HepG2 (cell line): ENCODE results near the gene PPP1R9B. TPM values are rescaled to one million over a fixed set of nuclear protein-coding genes. Genes with fewer than 3 reads are reported as not detected.

ENCODE experiments used
- ATAC-seq: fragments of 200-7000 bp; cut with Tn5 transposase; 3 replicates; pipeline ENCODE4 v1.9.1; 2020; ENCODE audit warnings: mild to moderate bottlenecking, moderate library complexity
- BruUV-seq: library from RNA; stranded (reverse); fragments of 400-500 nt; replicated peaks from 2 replicates; lab custom pipeline; 2021; lab: Mats Ljungman, UMichigan
- CTCF ChIA-PET: fragments of 300-600 bp; formaldehyde crosslinking; extraction: SDS; loops from one replicate; lab custom pipeline; 2021; ENCODE audit warnings: low total read pairs, inconsistent platforms, low intra/inter-chr PET ratio; lab: Yijun Ruan, JAX
- POLR2A ChIA-PET: fragments of 350-600 bp; sonication (Branson Sonifier 250); formaldehyde crosslinking; loops from one replicate; lab custom pipeline; 2020; ENCODE audit warnings: antibody characterized with exemption, inconsistent platforms; lab: Yijun Ruan, JAX
- DNase-seq: peaks from one replicate; pipeline ENCODE4 v3.0.0-alpha.2; 2015; ENCODE audit warnings: low spot score
- FAIRE-seq: peaks from 3 replicates; lab custom pipeline; 2011; peaks lifted over from hg19 to GRCh38; lab: Jason Lieb, UNC
- H2AFZ ChIP-seq: one replicate; pipeline ENCODE4 v1.6.1; 2011; ENCODE audit warnings: low read length, inconsistent platforms
- H3K27ac ChIP-seq: fragments of 300-600 bp; 3 replicates; pipeline ENCODE4 v1.8.0; 2011; ENCODE audit warnings: mixed run types, mild to moderate bottlenecking, mixed read lengths, low read length, inconsistent platforms; ENCODE audit not compliant: insufficient read depth; ENCODE audit errors: extremely low read length
- H3K27me3 ChIP-seq, 2 experiments: fragments of 200-600 bp in 1 of 2; 2 replicates in 1 of 2; 3 replicates in 1 of 2; pipeline versions ENCODE4 v1.6.0 to v1.8.0; 2011; ENCODE audit warnings: low read length in 2 of 2, mild to moderate bottlenecking in 2 of 2, moderate library complexity in 2 of 2, inconsistent platforms in 1 of 2; ENCODE audit not compliant: insufficient read depth in 2 of 2, control insufficient read depth in 1 of 2
- H3K36me3 ChIP-seq, 2 experiments: fragments of 200-600 bp in 1 of 2; replicated peaks in 1 of 2; 2 replicates in 1 of 2; 3 replicates in 1 of 2; pipeline versions ENCODE4 v1.5.1 to v1.8.0; 2011; ENCODE audit warnings: low read length in 2 of 2, inconsistent platforms in 1 of 2; ENCODE audit not compliant: insufficient read depth in 2 of 2, control insufficient read depth in 1 of 2
- H3K4me1 ChIP-seq: 2 replicates; pipeline ENCODE4 v1.5.1; 2012; ENCODE audit warnings: low read length, inconsistent platforms; ENCODE audit not compliant: insufficient read depth
- H3K4me2 ChIP-seq: 2 replicates; pipeline ENCODE4 v1.6.0; 2011; ENCODE audit warnings: low read depth, low read length, inconsistent platforms
- H3K4me3 ChIP-seq, 3 experiments: fragments of 200-600 bp in 1 of 3; sonication (generic), shearing (Covaris generic) in 1 of 3; replicated peaks in 1 of 3; 2 replicates each; pipeline ENCODE4 v1.5.1; 2011 to 2016; ENCODE audit warnings: low read length in 3 of 3, inconsistent platforms in 2 of 3, low read depth in 2 of 3, mild to moderate bottlenecking in 2 of 3, control low read depth in 1 of 3, mixed read lengths in 1 of 3; ENCODE audit not compliant: insufficient read depth in 1 of 3
- H3K79me2 ChIP-seq: one replicate; pipeline ENCODE4 v1.6.1; 2011; ENCODE audit warnings: low read length, inconsistent platforms; ENCODE audit not compliant: insufficient read depth
- H3K9ac ChIP-seq: 2 replicates; pipeline ENCODE4 v1.6.0; 2011; ENCODE audit warnings: mild to moderate bottlenecking, low read depth, low read length, inconsistent platforms; ENCODE audit not compliant: insufficient read depth
- H3K9me3 ChIP-seq: 2 replicates; pipeline ENCODE4 v1.5.1; 2012; ENCODE audit warnings: mild to moderate bottlenecking, low read length
- H4K20me1 ChIP-seq: 2 replicates; pipeline ENCODE4 v1.6.0; 2011; ENCODE audit warnings: inconsistent platforms, mild to moderate bottlenecking, low read length, moderate library complexity; ENCODE audit not compliant: insufficient read depth
- CENPT ChIP-seq: sonication (generic); formaldehyde crosslinking; IDR thresholded peaks from 2 replicates; pipeline ENCODE4 v1.8.0; 2022; ENCODE audit warnings: low read depth, mild to moderate bottlenecking, moderate library complexity, missing genetic modification reagents
- KLF12 ChIP-seq: sonication (generic); formaldehyde crosslinking; IDR thresholded peaks from 2 replicates; pipeline ENCODE4 v1.4.0; 2020; ENCODE audit warnings: missing genetic modification reagents, borderline replicate concordance
- SSRP1 ChIP-seq: IDR thresholded peaks from 2 replicates; pipeline ENCODE4 v1.6.1; 2016; ENCODE audit warnings: control low read depth
- ZBTB38 ChIP-seq: sonication (generic); formaldehyde crosslinking; IDR thresholded peaks from 2 replicates; pipeline ENCODE4 v1.5.1; 2020; ENCODE audit warnings: mild to moderate bottlenecking, missing genetic modification reagents
- ZBTB8A ChIP-seq: sonication (generic); formaldehyde crosslinking; IDR thresholded peaks from 2 replicates; pipeline ENCODE4 v1.4.0; 2020; ENCODE audit warnings: mild to moderate bottlenecking, low read depth, missing genetic modification reagents, borderline replicate concordance
- ZNF230 ChIP-seq: sonication (generic); formaldehyde crosslinking; IDR thresholded peaks from 2 replicates; pipeline ENCODE4 v1.4.0; 2020; ENCODE audit warnings: mild to moderate bottlenecking, missing genetic modification reagents
- ZNF788 ChIP-seq: sonication (generic); formaldehyde crosslinking; IDR thresholded peaks from 2 replicates; pipeline ENCODE4 v1.5.0; 2020; ENCODE audit warnings: mild to moderate bottlenecking, missing genetic modification reagents, borderline replicate concordance
- WGBS: methylation state at CpG from one replicate; pipeline ENCODE4 v1.1.6; 2017; ENCODE audit warnings: low lambda C conversion rate; 5-methylcytosine and 5-hydroxymethylcytosine counted together
- in situ Hi-C: cut with HindIII; loops from 2 replicates; pipeline ENCODE4 v1.10.0; 2017; ENCODE audit warnings: low pct_unique_long_range_greater_than_20kb; ENCODE audit not compliant: extremely low pct_ligation_motif_present
- intact Hi-C: fragments of 100-400 bp; cut with micrococcal nuclease; formaldehyde crosslinking; loops from one replicate; pipeline ENCODE4 v1.10.0; 2022; ENCODE audit not compliant: unreplicated experiment
- polyA plus RNA-seq, 8 experiments: library from polyadenylated mRNA; depleted of rRNA in 3 of 8; stranded (reverse) in 7 of 8; unstranded in 1 of 8; fragments of >200 nt; fragmentation: Illumina TruSeq in 4 of 8; extraction: Trizol in 4 of 8; gene quantifications; 2 replicates each; pipeline versions ENCODE4 v1.2.1 to v1.2.3, GENCODE V29; 2011 to 2016; ENCODE audit warnings: low read depth in 4 of 8, missing spikeins in 1 of 8, mixed read lengths in 1 of 8; ENCODE audit not compliant: insufficient read depth in 1 of 8
- total RNA-seq, 5 experiments: library from RNA; depleted of rRNA; stranded (reverse); fragments of >200 nt; fragmentation: Illumina TruSeq; extraction: Trizol; gene quantifications; 2 replicates each; pipeline ENCODE4 v1.2.3, GENCODE V29; 2016; ENCODE audit warnings: low read depth in 1 of 5
- TF ChIP-seq, protein P1 (sequence below): sonication (generic); formaldehyde crosslinking; IDR thresholded peaks from 2 replicates; pipeline ENCODE4 v1.4.0; 2020; ENCODE audit warnings: mild to moderate bottlenecking, missing genetic modification reagents, borderline replicate concordance
- TF ChIP-seq, protein P2 (sequence below): sonication (generic); formaldehyde crosslinking; IDR thresholded peaks from 2 replicates; pipeline ENCODE4 v1.8.1; 2023; ENCODE audit warnings: mild to moderate bottlenecking, missing genetic modification reagents
- TF ChIP-seq, protein P3 (sequence below): sonication (generic); formaldehyde crosslinking; IDR thresholded peaks from 2 replicates; pipeline ENCODE4 v1.4.0; 2020; ENCODE audit warnings: missing genetic modification reagents
- TF ChIP-seq, protein P4 (sequence below): sonication (generic); formaldehyde crosslinking; IDR thresholded peaks from 2 replicates; pipeline ENCODE4 v1.8.0; 2022; ENCODE audit warnings: mild to moderate bottlenecking, missing genetic modification reagents, moderate library complexity

Gene PPP1R9B
- total and polyA plus RNA-seq, 2 of the 13 experiments (the other 11 are each of a cell fraction or from before 2014, with no cell fraction given), result 9.4 to 15.8 TPM

DNA sequence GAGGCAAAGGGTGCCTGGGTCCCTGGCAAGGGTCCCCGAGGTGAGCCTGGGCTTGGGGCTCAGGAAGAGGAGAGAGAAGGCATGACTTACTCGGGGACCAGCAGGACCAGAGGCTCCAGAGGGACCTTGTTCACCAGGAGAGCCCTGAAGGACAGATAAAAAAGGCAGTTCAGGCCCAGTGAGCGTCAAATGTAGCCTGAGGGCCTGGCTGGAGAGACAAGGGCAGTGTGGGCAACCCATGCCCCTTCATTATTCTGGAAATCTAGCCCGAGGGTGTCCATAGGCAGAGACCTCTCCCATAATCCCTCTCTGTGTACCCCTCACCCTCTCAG lies 36.9 kb upstream of the PPP1R9B start (continued):
- TF ChIP-seq, protein P1, sequence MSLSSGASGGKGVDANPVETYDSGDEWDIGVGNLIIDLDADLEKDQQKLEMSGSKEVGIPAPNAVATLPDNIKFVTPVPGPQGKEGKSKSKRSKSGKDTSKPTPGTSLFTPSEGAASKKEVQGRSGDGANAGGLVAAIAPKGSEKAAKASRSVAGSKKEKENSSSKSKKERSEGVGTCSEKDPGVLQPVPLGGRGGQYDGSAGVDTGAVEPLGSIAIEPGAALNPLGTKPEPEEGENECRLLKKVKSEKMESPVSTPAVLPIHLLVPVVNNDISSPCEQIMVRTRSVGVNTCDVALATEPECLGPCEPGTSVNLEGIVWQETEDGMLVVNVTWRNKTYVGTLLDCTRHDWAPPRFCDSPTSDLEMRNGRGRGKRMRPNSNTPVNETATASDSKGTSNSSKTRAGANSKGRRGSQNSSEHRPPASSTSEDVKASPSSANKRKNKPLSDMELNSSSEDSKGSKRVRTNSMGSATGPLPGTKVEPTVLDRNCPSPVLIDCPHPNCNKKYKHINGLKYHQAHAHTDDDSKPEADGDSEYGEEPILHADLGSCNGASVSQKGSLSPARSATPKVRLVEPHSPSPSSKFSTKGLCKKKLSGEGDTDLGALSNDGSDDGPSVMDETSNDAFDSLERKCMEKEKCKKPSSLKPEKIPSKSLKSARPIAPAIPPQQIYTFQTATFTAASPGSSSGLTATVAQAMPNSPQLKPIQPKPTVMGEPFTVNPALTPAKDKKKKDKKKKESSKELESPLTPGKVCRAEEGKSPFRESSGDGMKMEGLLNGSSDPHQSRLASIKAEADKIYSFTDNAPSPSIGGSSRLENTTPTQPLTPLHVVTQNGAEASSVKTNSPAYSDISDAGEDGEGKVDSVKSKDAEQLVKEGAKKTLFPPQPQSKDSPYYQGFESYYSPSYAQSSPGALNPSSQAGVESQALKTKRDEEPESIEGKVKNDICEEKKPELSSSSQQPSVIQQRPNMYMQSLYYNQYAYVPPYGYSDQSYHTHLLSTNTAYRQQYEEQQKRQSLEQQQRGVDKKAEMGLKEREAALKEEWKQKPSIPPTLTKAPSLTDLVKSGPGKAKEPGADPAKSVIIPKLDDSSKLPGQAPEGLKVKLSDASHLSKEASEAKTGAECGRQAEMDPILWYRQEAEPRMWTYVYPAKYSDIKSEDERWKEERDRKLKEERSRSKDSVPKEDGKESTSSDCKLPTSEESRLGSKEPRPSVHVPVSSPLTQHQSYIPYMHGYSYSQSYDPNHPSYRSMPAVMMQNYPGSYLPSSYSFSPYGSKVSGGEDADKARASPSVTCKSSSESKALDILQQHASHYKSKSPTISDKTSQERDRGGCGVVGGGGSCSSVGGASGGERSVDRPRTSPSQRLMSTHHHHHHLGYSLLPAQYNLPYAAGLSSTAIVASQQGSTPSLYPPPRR, result no peak

DNA sequence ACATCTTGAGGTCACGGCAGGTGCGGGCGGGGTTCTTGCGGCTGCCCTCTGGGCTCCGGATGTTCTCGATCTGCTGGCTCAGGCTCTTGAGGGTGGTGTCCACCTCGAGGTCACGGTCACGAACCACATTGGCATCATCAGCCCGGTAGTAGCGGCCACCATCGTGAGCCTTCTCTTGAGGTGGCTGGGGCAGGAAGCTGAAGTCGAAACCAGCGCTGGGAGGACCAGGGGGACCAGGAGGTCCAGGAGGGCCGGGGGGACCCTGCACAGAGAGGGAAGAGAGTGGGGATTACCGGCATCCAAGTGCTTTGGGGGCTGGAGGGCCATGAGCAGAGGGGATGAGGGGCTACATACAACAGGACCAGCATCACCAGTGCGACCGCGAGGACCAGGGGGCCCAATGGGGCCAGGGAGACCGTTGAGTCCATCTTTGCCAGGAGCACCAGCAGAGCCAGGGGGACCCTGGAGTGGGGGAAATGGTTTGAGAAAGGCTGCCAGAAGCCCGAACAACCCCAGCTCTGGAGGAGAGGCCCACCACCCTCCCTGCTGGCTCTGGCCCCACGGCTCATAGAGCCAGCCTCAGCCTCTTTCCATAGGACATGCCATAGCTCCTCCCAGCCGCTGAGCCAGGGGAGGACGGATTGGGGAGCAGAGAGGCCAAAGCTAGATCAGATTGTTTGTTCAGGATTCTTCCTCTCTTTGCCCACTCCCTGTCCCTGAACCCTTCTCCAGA lies 36.4 kb upstream of the PPP1R9B start:
- no peak for FAIRE-seq
- H3K9me3 ChIP-seq, result no peaks in the 10 kb centered on the region
- ChIA-PET CTCF (no interaction called here), POLR2A (no interaction called here)
- in situ Hi-C loops, result no loop called here
- no peaks in the 10 kb centered on the region for H4K20me1 ChIP-seq
- no peak for ATAC-seq
- no peak overlapping the region for H3K27ac ChIP-seq
- no peak overlapping the region for H3K4me2 ChIP-seq
- TF ChIP-seq, protein P2, sequence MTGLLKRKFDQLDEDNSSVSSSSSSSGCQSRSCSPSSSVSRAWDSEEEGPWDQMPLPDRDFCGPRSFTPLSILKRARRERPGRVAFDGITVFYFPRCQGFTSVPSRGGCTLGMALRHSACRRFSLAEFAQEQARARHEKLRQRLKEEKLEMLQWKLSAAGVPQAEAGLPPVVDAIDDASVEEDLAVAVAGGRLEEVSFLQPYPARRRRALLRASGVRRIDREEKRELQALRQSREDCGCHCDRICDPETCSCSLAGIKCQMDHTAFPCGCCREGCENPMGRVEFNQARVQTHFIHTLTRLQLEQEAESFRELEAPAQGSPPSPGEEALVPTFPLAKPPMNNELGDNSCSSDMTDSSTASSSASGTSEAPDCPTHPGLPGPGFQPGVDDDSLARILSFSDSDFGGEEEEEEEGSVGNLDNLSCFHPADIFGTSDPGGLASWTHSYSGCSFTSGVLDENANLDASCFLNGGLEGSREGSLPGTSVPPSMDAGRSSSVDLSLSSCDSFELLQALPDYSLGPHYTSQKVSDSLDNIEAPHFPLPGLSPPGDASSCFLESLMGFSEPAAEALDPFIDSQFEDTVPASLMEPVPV, result no peak
- TF ChIP-seq KLF12 (CRISPR knock-in tag) (no peak), CENPT (CRISPR knock-in tag) (no peak), ZBTB38 (CRISPR knock-in tag) (no peak), SSRP1 (CRISPR knock-in tag) (no peak), ZBTB8A (CRISPR knock-in tag) (no peak), ZNF230 (CRISPR knock-in tag) (no peak), ZNF788 (CRISPR knock-in tag) (no peak)
- TF ChIP-seq, protein P3, sequence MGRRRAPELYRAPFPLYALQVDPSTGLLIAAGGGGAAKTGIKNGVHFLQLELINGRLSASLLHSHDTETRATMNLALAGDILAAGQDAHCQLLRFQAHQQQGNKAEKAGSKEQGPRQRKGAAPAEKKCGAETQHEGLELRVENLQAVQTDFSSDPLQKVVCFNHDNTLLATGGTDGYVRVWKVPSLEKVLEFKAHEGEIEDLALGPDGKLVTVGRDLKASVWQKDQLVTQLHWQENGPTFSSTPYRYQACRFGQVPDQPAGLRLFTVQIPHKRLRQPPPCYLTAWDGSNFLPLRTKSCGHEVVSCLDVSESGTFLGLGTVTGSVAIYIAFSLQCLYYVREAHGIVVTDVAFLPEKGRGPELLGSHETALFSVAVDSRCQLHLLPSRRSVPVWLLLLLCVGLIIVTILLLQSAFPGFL (CRISPR knock-in tag), result no peak
- TF ChIP-seq, protein P4, sequence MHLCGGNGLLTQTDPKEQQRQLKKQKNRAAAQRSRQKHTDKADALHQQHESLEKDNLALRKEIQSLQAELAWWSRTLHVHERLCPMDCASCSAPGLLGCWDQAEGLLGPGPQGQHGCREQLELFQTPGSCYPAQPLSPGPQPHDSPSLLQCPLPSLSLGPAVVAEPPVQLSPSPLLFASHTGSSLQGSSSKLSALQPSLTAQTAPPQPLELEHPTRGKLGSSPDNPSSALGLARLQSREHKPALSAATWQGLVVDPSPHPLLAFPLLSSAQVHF (CRISPR knock-in tag), result no peak
- DNase-seq, result no peak
- no TSS peak for BruUV-seq
- H2AFZ ChIP-seq, result no peak overlapping the region
- H3K4me1 ChIP-seq, result peaks cover 2% of the 10 kb centered on the region
- H3K4me3 ChIP-seq, result no peak overlapping the region
- intact Hi-C loops, result no loop called here
- H3K36me3 ChIP-seq, result no peaks in the 10 kb centered on the region
- no peaks in the 10 kb centered on the region for H3K79me2 ChIP-seq
- 41% methylated on average over 19 of the region's 24 CpGs for WGBS
- no peak overlapping the region for H3K9ac ChIP-seq
- H3K27me3 ChIP-seq, result peaks cover 24 to 81% of the 10 kb centered on the region in 2 experiments
